ENCODE measurements around the gene ZGLP1. TPM values are rescaled to one million over a fixed set of nuclear protein-coding genes. Genes with fewer than 3 reads are reported as not detected.

ZGLP1 gene
- total and polyA plus RNA-seq, 2 of the 13 experiments (the other 11 are each of a cell fraction or from before 2014, with no cell fraction given) = 2.4 to 3.0 TPM

- TF ChIP-seq ZBTB37 (CRISPR knock-in tag; IDR thresholded peaks at IDR 0.05) (peak; percentile 67; the same call in 1 of the 2 replicates), MTF2 (CRISPR knock-in tag; IDR thresholded peaks at IDR 0.05; ENCODE audit: borderline replicate concordance) (no peak), ESRRA (CRISPR knock-in tag; IDR thresholded peaks at IDR 0.05; ENCODE audit: low read depth) (peak; percentile 35), ZNF710 (CRISPR knock-in tag; IDR thresholded peaks at IDR 0.05; ENCODE audit: borderline replicate concordance) (no peak), NFE2L1 (CRISPR knock-in tag; IDR thresholded peaks at IDR 0.05; ENCODE audit: borderline replicate concordance) (0 out of 2 replicates have a peak, but pooled peaks have one; percentile 31), JDP2 (CRISPR knock-in tag; IDR thresholded peaks at IDR 0.05; ENCODE audit: borderline replicate concordance) (no peak; the same call in 1 of the 2 replicates), MTA1 (CRISPR knock-in tag; IDR thresholded peaks at IDR 0.05; ENCODE audit: borderline replicate concordance) (0 out of 2 replicates have a peak, but pooled peaks have one; percentile 26), ZNF441 (CRISPR knock-in tag; IDR thresholded peaks at IDR 0.05; ENCODE audit: borderline replicate concordance) (peak; percentile 75; the same call in 1 of the 2 replicates), BHLHE40 (IDR thresholded peaks at IDR 0.05; ENCODE audit: low read length) (no peak), TEAD3 (CRISPR knock-in tag; optimal IDR thresholded peaks at IDR 0.05; ENCODE audit: borderline replicate concordance) (peak; percentile 70), ZSCAN20 (CRISPR knock-in tag; IDR thresholded peaks at IDR 0.05; ENCODE audit: borderline replicate concordance) (peak; percentile 97), BCLAF1 (IDR thresholded peaks at IDR 0.05) (no peak), CAMTA2 (CRISPR knock-in tag; IDR thresholded peaks at IDR 0.05; ENCODE audit: borderline replicate concordance) (peak; percentile 57; the same call in 1 of the 2 replicates)
Observed at GRCh38 chr19:10270616-10271394, 38.8 kb downstream of the ZGLP1 start, which contains the start of gene ICAM1 (continued).

Data from HepG2 (cell line).